Breast epithelium (tissue), 3 donors: ENCODE measurements around the gene WDTC1.

Experiments
- CTCF ChIP-seq, 3 donors: fragments of 450-650 bp; IDR thresholded peaks; one replicate each; pipeline ENCODE4 v1.5.1; 2016 to 2017; ENCODE audit warnings: antibody characterized with exemption in 3 of 3, mild to moderate bottlenecking in 3 of 3, moderate library complexity in 3 of 3
- POLR2A ChIP-seq: fragments of 450-650 bp; IDR thresholded peaks from one replicate; pipeline ENCODE4 v1.6.1; 2016; ENCODE audit warnings: antibody characterized with exemption, mild to moderate bottlenecking, moderate library complexity

GRCh38 chr1:27343639-27344025 lies 109.2 kb downstream of the WDTC1 start:
- TF ChIP-seq POLR2A: no peak
- no peak for TF ChIP-seq CTCF (IDR thresholded peaks at IDR 0.05)
